ENCODE measurements around the gene GATA5.
"Not testable (repeated sequence)": the region's sequence is repeated elsewhere in the genome, so short reads cannot be mapped to it uniquely, and the experiment has no call there.

Gene GATA5

GRCh38 chr20:62427172-62428001, 48.4 kb downstream of the GATA5 start, which contains the start of gene RBBP8NL:
TSS of gene RBBP8NL (minus strand) at chr20:62427539. CDS start at chr20:62419647, 7,892 bp downstream.
- DNase-seq: no peak

DNA sequence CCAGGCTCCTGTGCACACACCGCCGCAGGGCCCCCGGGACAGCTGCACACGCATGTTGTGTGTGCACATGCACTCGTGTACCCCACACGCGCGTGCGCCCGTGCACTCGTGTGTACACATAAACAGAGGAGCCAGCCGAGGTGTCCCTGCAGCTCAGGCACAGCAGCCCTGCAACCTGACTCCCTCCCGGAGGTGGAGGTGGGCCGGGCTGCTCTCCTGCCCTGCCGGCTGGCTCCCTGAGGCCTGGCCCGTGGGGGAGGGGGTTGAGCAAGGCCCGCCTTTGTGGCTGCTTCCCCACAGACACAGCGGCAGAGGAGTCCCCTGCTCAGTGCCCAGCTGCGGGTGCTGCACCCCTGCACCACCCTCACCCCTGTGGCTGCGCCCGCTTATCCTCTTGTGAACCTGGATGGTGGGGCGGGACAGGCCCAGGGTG, 49.1 kb downstream of the GATA5 start:
- no peak for DNase-seq

DNA sequence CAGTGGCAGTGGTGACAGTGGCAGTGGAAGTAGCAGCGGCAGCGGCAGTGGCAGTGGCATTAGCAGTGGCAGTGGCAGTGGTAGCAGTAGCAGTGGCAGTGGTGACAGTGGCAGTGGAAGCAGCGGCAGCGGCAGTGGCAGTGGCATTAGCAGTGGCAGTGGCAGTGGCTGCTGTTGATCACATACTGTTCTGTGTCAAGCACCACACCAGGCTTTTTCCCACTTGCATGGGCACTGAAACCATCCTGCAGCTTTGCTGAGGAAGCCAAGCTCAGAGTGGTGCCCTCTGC, 49.8 kb downstream of the GATA5 start:
- DNase-seq: not testable (repeated sequence)

GRCh38 chr20:62425281-62426058, 50.3 kb downstream of the GATA5 start:
- DNase-seq: no peak

- no peak for DNase-seq
These were observed 51.3 kb downstream of the GATA5 start for GRCh38 chr20:62424249-62425107.

DNA sequence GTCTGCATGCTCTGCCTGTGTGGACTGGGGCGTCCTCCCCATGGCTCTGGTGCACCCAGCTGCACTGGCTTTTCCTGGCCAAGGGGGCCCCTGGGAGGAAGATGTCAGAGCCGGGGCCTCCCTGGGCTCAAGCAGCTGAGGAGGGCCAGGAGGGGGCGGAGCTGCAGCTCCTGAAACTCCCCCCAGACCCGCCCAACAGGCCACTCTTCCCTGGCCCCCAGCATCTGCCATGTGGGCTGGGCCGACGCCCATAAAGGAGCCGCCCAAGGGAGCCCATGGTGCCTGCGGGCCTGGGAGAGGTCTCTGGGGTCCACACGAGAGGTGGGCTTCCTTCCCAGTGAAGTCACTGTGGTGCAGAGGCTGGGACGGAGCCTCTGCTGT, 52.5 kb downstream of the GATA5 start:
- no peak for DNase-seq

DNA sequence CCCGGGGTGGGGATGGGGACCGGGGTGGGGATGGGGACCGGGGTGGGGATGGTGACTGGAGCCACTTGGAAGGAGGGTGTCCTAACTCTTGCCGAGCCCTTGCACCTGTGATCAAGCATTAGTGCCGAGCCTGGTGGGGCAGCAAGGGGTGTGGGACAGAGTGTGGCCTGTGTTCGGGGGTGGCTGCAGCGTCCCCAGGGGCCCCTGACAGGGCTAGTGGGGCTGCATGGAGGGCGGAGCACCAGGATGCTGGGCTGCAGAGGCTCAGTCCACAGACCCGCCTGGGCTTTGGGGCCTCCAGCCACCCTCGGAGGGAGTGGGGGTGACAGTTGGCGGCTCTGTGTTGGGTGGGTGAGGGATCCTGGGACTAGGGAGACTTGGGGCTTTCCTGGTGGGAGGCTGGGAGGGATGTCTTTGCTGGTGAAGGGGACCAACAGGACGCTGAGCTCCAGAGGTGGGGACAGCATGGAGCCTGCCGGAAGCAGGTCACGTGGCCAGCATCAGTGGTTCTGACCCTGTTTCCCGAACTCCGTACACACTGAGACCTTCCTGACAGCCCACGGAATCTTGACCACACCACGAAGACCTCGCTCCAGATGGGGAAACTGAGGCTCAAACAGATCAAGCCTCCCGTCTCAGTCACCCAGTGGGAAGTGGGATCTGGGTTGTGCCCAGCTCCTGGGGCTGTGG, 53.0 kb downstream of the GATA5 start:
- DNase-seq: no peak

- no peak for DNase-seq
These were observed 54.1 kb downstream of the GATA5 start for GRCh38 chr20:62421716-62421990.

- DNase-seq: no peak
These were observed 54.7 kb downstream of the GATA5 start for GRCh38 chr20:62420846-62421715.

DNA sequence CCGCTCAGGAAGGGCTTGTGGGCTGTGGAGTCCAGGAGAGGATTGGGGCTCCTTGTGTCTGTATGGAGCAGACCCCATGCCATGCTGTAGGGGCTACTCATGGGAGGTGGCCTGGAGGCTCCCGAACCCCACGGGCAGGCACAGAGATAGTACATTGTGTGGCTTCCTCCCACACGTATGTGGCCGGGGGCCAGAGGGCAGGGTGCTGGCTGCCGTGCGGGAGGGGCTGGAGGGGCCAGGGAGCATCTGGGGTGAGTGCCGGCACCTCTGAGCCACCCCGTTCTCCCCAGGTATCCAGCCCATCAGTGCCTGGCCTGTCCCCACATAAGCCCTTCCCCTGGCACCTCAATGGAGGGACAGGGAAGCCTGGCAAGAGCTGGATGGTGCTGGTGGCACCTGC, 56.0 kb downstream of the GATA5 start:
- no peak for DNase-seq

DNA sequence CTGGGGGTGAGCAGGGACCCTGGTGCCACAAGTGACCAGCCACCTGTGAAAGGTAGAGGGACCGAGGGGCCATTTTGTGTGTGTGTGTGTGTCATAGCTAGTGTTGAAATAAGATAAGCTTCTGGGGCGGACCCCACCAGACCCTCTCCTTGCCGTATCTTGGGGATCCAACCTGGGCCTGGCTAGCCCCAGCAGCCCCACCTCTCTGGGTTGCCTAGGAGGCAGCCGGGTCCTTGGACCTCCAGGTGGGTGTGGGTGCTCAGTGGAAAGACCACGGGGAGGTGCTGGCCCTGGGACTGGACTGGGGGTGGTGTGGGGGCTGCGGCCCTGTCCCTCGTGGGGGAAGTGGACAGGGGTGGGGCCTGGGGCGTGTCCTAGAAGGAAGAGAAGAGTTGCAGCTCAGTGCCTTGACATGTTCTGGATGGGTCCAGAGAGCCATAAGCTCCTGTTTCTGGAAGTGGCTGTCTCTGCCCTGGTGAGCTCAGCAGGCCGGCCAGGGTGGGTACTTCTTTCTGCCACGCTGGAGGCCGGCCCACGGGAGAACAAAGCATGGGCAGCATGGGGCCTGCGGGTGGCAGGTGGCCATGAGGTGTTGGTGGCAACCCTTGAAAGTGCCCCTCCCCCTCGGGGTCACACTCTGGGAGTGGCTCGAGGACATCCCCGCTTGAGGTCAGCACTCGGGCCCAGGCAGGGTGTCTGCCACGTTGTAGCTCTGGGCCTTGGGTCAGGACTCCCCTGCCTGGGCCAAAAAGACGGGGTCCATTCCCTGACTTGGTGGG, 56.9 kb downstream of the GATA5 start:
- DNase-seq: no peak

GRCh38 chr20:62417981-62418708, 57.6 kb downstream of the GATA5 start:
- no peak for DNase-seq

DNA sequence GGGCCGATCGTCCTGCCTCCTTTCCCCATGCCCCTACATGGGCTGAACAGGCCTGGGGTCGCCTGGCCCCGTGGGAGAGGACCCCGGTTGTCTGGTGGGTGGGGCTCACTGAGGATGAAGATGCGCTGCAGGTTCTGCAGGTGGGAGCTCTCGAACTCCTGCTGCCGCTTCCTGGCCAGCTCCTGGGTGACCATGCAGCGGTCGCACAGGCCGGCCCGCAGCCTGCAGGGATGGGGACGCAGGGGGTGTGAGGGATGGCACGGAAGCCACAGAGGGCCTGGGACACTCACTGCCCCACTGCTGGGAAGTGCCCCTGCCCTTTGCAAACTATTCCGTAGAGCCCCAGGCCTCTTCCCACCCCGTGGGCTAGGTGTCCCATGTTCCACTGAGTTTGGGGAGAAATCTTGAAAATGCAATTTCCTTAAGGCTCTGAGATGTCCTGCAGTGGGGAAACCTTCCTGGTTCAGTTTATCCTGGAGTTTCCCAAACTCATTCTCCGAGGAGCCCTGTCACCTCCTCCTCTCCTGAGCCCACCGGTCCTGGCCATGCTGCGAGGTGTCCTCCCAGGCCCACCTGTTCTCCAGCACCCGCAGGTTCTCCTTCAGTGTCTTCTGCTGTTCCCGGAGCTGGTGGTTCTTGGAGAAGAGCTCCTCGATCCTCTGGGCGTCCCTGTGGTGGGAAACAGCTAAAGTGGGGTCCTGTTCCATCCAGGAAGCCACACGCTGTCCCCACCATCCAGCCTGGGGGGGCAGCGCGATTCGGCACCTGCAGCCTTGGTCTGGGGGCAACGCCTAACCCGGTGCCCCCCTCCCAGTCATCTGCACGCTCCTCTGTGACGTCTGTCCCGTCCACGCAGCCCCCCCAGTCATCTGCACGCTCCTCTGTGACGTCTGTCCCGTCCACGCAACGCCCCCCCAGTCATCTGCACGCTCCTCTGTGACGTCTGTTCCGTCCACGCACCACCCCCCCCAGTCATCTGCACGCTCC, 58.9 kb downstream of the GATA5 start:
- no peak for DNase-seq

DNA sequence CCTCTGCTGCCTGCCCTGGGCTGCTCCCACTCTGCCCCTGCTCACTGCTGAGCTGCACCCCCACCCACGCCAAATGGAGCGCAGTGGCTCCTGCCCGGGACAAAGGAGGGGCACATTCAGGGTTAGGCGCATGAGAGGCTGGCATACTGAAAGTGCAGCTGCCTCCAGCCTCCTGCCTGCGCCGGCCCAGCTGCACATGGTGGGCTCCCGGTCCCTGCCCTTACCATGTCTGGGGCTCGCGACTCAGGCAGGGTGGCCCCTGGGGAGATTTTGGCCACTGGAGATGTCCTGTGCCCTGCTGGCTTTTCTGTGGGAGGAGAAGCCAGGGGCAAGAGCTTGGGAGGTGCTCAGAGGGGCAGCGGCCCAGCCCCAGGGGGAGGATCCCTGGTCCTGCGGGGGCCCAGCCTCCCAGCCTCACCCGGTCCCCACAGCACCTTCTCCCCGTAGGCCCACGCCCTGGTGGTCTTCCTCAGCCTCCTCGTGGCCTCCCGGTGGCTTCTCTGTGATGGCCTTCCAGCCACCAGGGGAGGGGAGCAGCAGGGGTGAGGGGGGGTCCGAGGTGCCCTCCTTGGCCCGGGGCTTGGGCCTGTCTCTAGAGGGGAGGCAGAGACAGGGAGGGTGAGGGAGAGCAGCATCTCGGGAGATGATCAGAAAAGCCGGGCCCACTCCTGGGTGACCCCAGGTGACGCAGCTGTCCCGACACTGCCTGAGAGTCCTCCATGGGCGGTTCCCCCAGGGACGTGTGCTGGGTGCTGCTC, 60.3 kb downstream of the GATA5 start:
- DNase-seq: no peak

GRCh38 chr20:62413896-62414481, 61.8 kb downstream of the GATA5 start:
- DNase-seq: no peak

All from retina (tissue), 1 donor.